Measurements from ENCODE around the gene F2R.

Gene F2R

DNA sequence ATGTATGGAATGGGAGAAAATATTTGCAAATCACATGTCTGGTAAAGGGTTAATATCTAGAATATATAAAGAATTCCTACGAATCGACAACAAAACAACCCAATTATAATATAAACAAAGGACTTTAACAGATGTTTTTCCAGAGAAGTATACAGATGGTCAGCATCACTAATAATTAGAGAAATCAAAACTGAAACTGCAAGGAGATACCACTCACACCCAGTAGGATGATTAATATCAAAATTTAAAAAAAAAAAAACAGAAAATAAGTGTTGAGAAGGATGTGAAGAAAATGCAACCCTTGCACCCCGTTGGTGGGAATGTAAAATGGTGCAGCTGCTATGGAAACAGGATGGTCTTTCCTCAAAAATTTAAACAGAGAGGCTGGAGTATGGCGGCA lies 34.6 kb upstream of the F2R start:
- H3K9ac ChIP-seq (ENCODE audit: low read depth, low read length), result no peak overlapping the region
- no peaks in the 10 kb centered on the region for H3K36me3 ChIP-seq (ENCODE audit: control insufficient read depth, insufficient read depth, low read length)
- no peaks in the 10 kb centered on the region for H3K9me3 ChIP-seq (ENCODE audit: control insufficient read depth, insufficient read depth, low read length)
- H3K27me3 ChIP-seq (ENCODE audit: control insufficient read depth, insufficient read depth, low read length), result no peaks in the 10 kb centered on the region
- no peak overlapping the region for H3K4me3 ChIP-seq (ENCODE audit: low read depth, low read length)
- no peak overlapping the region for H3K27ac ChIP-seq (ENCODE audit: low read depth, low read length)
- no peaks in the 10 kb centered on the region for H3K4me1 ChIP-seq (ENCODE audit: control insufficient read depth, insufficient read depth, low read length)

DNA sequence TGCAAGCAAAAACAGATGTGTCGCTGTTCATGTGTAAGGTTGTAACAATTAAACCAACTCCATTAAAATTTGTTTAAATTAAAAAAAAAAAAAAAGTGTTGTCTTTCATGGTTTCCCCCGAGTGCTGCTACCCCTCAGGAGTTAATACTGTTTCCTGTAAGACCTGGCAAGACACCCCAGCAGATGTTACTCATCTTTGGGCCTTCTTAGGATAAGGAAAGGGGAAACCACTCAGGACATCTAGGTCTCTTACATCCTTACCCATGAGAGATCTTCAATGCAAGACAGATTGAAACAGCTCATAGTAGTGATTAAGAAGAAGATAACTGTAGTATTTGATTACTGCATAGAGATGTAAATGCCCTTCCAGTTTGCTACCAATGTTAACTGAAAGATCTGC lies 33.5 kb upstream of the F2R start:
- no peak overlapping the region for H3K27ac ChIP-seq (ENCODE audit: low read depth, low read length)

DNA sequence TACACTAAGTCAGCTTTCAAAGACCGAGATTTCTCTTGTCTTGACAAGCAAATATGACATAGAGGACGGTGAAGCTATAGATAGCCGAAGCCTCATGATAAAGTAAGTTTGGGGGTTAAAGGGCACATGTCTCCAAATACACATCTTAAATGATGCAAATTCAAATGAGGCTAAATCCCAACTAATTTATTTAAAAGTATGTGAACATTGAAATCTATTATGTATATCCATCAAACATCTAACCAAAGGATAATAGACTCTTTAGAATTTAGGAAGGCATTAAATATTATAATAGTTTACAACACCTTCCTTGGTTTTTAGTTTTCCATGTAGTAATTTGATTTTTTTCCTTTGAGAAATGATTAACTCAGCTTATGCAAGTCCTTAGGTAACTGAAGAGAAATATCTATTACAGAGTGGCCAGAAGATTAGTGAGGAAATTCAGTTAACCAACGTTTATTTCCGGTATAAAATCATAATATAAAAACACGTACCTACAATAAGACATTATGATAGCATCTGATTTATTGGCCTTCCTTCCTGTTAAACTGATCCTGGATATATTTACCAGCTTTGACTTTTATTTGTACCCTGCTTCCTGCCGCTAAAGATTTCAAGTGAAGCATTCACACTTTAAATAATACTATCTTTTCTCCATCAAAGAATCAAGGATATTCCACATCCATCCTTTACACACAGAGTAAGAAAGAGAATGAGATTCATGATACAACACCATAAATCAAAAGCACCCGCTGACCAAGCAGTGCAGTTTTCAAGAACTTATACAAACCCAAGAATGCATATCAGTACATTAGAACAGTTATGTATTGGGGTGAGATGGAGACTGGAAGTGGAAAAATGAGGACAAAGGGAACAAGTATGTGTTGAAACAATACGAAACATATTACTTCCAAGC lies 31.9 kb upstream of the F2R start:
- H3K27me3 ChIP-seq (ENCODE audit: control insufficient read depth, insufficient read depth, low read length), result no peaks in the 10 kb centered on the region
- no peak overlapping the region for H3K27ac ChIP-seq (ENCODE audit: low read depth, low read length)
- no peak overlapping the region for H3K4me3 ChIP-seq (ENCODE audit: low read depth, low read length)
- H3K4me1 ChIP-seq (ENCODE audit: control insufficient read depth, insufficient read depth, low read length), result no peaks in the 10 kb centered on the region
- H3K9me3 ChIP-seq (ENCODE audit: control insufficient read depth, insufficient read depth, low read length), result no peaks in the 10 kb centered on the region
- H3K9ac ChIP-seq (ENCODE audit: low read depth, low read length), result no peak overlapping the region
- H3K36me3 ChIP-seq (ENCODE audit: control insufficient read depth, insufficient read depth, low read length), result no peaks in the 10 kb centered on the region

More for the DNA sequence above, 33.5 kb upstream of the F2R start:
- Histone ChIP-seq H3K9me3 (ENCODE audit: control insufficient read depth, insufficient read depth, low read length) (no peaks in the 10 kb centered on the region), H3K36me3 (ENCODE audit: control insufficient read depth, insufficient read depth, low read length) (no peaks in the 10 kb centered on the region), H3K4me1 (ENCODE audit: control insufficient read depth, insufficient read depth, low read length) (no peaks in the 10 kb centered on the region), H3K9ac (ENCODE audit: low read depth, low read length) (no peak overlapping the region), H3K4me3 (ENCODE audit: low read depth, low read length) (no peak overlapping the region), H3K27me3 (ENCODE audit: control insufficient read depth, insufficient read depth, low read length) (no peaks in the 10 kb centered on the region)

DNA sequence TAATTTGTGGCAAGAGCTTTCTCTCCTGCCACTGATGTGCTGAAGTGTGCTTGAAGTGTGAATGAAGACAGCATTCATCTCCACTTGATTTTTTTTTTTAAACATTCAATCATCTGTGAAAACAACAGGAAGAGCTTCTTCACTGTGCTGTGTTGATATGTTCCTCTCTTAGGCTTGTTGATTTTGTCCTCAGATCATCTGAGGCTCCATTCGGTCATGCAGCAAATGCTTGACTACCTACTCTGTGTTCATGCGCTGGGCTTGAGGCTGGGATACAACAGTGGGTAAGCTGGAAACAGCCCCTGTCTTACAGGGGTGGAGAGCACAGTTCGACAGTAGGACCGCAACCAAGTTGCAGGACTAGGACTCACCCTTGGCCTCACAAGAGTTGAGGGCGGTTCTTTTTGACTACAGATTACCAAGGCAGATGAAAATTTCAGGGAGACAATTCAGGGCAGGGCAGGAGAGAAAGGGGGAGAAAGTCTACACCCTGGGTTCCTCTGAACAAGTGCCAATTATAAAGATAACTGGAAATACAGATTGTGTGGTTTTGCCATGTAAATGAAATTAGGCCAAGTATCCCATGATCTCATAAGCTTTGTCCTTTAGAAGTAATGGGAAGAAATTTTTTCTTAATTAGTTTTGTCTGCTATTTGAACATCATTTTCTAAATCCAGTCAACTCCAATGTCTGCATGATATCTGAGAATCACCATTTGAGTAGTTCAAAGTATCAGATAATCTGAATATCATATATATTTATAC lies 31.0 kb upstream of the F2R start:
- no peak overlapping the region for H3K4me3 ChIP-seq (ENCODE audit: low read depth, low read length)
- no peak overlapping the region for H3K9ac ChIP-seq (ENCODE audit: low read depth, low read length)
- no peak overlapping the region for H3K27ac ChIP-seq (ENCODE audit: low read depth, low read length)
- no peaks in the 10 kb centered on the region for H3K36me3 ChIP-seq (ENCODE audit: control insufficient read depth, insufficient read depth, low read length)
- H3K27me3 ChIP-seq (ENCODE audit: control insufficient read depth, insufficient read depth, low read length), result no peaks in the 10 kb centered on the region
- H3K4me1 ChIP-seq (ENCODE audit: control insufficient read depth, insufficient read depth, low read length), result no peaks in the 10 kb centered on the region
- no peaks in the 10 kb centered on the region for H3K9me3 ChIP-seq (ENCODE audit: control insufficient read depth, insufficient read depth, low read length)

DNA sequence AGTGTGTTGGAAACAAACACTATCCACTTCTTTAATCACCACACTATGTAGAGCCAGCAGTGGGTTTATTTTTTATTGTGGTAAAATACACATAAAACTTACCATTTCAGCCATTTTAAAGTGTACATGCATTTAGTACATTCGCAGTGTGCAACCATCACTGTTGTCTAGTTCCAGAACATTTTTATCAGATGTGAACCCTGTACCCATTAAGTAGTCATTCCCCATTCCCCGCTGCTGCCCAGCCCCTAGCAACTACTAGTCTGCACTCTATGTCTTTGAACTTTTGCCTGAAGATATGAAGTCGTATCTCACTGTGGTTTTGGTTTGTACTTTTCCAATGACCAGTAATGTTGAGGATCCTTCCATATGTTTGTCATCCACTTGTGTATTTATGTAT lies 30.2 kb upstream of the F2R start:
- no peaks in the 10 kb centered on the region for H3K4me1 ChIP-seq (ENCODE audit: control insufficient read depth, insufficient read depth, low read length)
- no peaks in the 10 kb centered on the region for H3K36me3 ChIP-seq (ENCODE audit: control insufficient read depth, insufficient read depth, low read length)
- no peak overlapping the region for H3K27ac ChIP-seq (ENCODE audit: low read depth, low read length)
- no peak overlapping the region for H3K4me3 ChIP-seq (ENCODE audit: low read depth, low read length)
- no peak overlapping the region for H3K9ac ChIP-seq (ENCODE audit: low read depth, low read length)
- H3K27me3 ChIP-seq (ENCODE audit: control insufficient read depth, insufficient read depth, low read length), result no peaks in the 10 kb centered on the region
- H3K9me3 ChIP-seq (ENCODE audit: control insufficient read depth, insufficient read depth, low read length), result no peaks in the 10 kb centered on the region

DNA sequence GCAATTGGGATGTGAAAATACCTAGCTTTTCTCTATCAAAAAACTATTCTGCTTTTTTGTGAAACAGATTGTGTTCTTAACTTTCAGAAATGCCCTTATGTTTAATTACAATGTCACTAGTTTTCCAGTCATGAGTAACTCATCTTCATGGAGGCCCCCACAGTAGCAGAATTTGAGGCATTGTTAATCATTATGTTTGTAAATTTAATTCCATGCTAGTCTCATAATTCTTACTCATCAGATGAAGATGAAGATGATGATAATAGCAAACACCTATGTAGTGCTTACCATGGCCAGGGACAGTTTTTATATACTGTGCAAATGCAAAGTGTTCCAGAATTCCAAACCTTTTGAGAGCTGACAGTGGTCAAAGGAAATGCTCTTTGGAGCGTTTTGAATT lies 27.7 kb upstream of the F2R start:
- no peak overlapping the region for H3K27ac ChIP-seq (ENCODE audit: low read depth, low read length)
- H3K9me3 ChIP-seq (ENCODE audit: control insufficient read depth, insufficient read depth, low read length), result no peaks in the 10 kb centered on the region
- no peak overlapping the region for H3K9ac ChIP-seq (ENCODE audit: low read depth, low read length)
- H3K4me1 ChIP-seq (ENCODE audit: control insufficient read depth, insufficient read depth, low read length), result no peaks in the 10 kb centered on the region
- no peaks in the 10 kb centered on the region for H3K27me3 ChIP-seq (ENCODE audit: control insufficient read depth, insufficient read depth, low read length)
- H3K36me3 ChIP-seq (ENCODE audit: control insufficient read depth, insufficient read depth, low read length), result no peaks in the 10 kb centered on the region
- no peak overlapping the region for H3K4me3 ChIP-seq (ENCODE audit: low read depth, low read length)

DNA sequence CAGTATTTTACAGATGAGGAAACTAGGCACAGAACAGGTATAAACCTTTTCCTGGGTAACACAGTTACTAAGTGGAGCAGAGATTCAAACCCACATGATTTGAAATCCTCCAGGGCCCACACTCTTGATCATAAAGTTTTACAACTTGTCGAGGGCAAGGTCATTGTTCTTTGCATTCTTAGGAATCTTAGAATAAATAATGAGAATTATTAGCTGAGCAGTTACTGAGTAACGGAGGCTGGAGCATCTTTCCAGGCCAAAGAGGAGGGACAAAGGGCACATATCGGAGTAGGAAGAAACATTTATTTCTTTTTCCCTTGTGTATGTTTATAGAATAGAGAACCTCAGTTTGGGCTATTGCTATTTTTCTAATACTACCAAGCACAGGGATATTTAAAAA lies 27.1 kb upstream of the F2R start:
- no peaks in the 10 kb centered on the region for H3K27me3 ChIP-seq (ENCODE audit: control insufficient read depth, insufficient read depth, low read length)
- no peak overlapping the region for H3K9ac ChIP-seq (ENCODE audit: low read depth, low read length)
- H3K27ac ChIP-seq (ENCODE audit: low read depth, low read length), result no peak overlapping the region
- no peaks in the 10 kb centered on the region for H3K4me1 ChIP-seq (ENCODE audit: control insufficient read depth, insufficient read depth, low read length)
- no peaks in the 10 kb centered on the region for H3K9me3 ChIP-seq (ENCODE audit: control insufficient read depth, insufficient read depth, low read length)
- peaks cover 4% of the 10 kb centered on the region; the same call in 1 of the 2 replicates for H3K36me3 ChIP-seq (ENCODE audit: control insufficient read depth, insufficient read depth, low read length)
- no peak overlapping the region for H3K4me3 ChIP-seq (ENCODE audit: low read depth, low read length)

DNA sequence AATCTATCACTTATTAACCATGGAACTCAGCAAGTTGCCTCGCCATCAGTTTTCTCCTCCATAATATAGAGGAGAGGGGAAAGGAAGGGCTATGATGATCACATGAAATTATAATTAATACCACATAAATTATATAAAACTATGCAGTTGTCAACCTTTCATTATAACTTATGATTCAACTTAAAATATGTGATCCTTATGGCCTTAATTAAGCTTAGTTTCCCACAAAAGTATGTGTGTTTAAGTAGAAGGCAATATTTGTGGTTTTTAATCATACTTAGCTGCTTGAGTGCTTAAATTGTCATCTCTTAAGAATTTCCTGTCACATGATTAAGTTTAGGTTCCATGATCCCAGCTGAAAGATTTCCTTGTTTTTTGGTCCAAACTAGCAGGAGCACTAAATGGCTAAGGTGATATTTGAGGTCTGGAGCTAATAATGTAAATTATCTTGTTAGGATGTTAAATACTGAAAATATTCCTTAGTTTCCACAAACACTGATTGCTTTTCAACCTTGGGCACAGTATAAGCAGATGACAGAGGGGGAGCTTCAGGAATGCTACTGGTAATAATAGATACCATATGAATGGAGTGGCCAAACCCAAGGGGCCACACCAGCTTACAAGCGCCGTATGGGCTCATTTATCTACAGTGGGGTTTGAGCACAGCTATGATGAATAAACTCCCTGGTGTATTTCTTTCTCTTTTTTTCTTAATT lies 26.4 kb upstream of the F2R start:
- Histone ChIP-seq H3K27ac (ENCODE audit: low read depth, low read length) (no peak overlapping the region), H3K36me3 (ENCODE audit: control insufficient read depth, insufficient read depth, low read length) (peaks cover 4% of the 10 kb centered on the region; the same call in 1 of the 2 replicates), H3K9me3 (ENCODE audit: control insufficient read depth, insufficient read depth, low read length) (no peaks in the 10 kb centered on the region), H3K4me1 (ENCODE audit: control insufficient read depth, insufficient read depth, low read length) (no peaks in the 10 kb centered on the region), H3K9ac (ENCODE audit: low read depth, low read length) (no peak overlapping the region), H3K27me3 (ENCODE audit: control insufficient read depth, insufficient read depth, low read length) (no peaks in the 10 kb centered on the region), H3K4me3 (ENCODE audit: low read depth, low read length) (no peak overlapping the region)

DNA sequence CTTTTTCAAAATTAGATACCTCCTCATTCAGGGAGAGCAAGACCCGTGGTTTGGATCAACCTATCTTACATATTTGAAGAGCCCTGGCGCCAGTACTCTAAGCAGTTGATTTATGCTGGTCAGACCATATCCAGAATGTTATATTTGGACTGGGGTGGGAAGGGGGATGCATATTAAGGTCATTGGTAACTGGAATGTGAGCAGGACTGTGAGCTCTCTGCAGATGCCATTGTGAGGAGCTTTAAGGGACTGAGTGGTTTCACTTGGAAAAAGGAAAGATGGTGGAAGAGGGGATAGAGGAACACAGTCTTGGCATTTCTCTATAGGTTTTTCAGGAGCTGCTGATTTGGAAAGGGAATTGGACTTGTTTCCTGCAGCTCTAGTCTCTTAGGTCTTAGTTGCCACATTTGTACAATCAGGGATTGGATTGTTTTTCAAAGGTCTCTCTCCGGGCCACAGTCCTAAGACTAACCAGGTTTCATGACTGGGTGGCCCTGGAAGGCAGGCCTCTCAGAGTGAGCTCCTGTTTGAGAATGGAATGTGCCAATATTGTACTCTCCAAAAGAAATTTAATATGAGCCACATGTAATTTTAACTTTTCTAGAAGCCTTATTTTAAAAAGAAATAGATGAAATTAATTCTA lies 25.8 kb upstream of the F2R start:
- H3K36me3 ChIP-seq (ENCODE audit: control insufficient read depth, insufficient read depth, low read length), result peaks cover 4% of the 10 kb centered on the region; the same call in 1 of the 2 replicates
- no peaks in the 10 kb centered on the region for H3K4me1 ChIP-seq (ENCODE audit: control insufficient read depth, insufficient read depth, low read length)

DNA sequence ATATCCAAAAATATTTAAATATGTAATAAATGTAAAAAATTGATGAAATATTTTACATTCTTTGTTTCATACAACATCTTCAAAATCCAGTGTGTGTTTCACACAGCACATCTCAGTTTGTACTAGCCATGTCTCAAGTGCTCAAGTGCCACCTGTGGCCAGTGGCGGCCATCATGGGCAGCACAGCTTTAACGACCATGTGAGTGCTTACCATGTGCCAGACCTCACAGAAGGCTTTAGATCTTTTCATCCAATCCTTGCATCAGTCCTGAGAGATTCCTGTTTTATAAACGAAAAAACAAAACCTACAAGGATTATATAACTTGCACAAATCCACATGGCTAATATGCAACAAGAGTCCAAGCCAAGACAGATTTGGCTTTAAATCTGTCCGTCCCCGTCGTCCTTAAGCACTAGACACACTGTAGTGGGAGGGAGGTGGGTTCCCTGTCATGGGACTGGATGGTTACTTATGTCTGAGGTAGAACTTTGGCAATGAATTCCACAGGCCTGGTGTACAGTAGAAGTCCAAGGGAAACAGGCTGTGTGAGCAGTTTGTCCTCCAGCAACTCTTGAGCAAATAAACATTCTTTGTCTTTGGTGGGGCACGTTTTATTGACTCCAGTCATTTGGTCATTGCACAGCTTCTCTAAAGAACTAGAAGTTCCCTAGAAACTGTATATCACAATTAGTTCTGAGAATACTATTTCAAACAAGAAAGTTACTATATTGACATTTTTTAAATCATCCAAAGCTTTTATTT lies 25.0 kb upstream of the F2R start:
- Histone ChIP-seq H3K4me3 (ENCODE audit: low read depth, low read length) (no peak overlapping the region), H3K4me1 (ENCODE audit: control insufficient read depth, insufficient read depth, low read length) (no peaks in the 10 kb centered on the region), H3K9me3 (ENCODE audit: control insufficient read depth, insufficient read depth, low read length) (no peaks in the 10 kb centered on the region), H3K27ac (ENCODE audit: low read depth, low read length) (no peak overlapping the region), H3K36me3 (ENCODE audit: control insufficient read depth, insufficient read depth, low read length) (peaks cover 8% of the 10 kb centered on the region; the same call in 1 of the 2 replicates), H3K27me3 (ENCODE audit: control insufficient read depth, insufficient read depth, low read length) (no peaks in the 10 kb centered on the region), H3K9ac (ENCODE audit: low read depth, low read length) (no peak overlapping the region)

More for the DNA sequence above, 25.8 kb upstream of the F2R start:
- Histone ChIP-seq H3K27ac (ENCODE audit: low read depth, low read length) (no peak overlapping the region), H3K27me3 (ENCODE audit: control insufficient read depth, insufficient read depth, low read length) (no peaks in the 10 kb centered on the region), H3K4me3 (ENCODE audit: low read depth, low read length) (no peak overlapping the region), H3K9ac (ENCODE audit: low read depth, low read length) (no peak overlapping the region), H3K9me3 (ENCODE audit: control insufficient read depth, insufficient read depth, low read length) (no peaks in the 10 kb centered on the region)
